Esophagus muscularis mucosa (tissue), 4 donors: ENCODE data around the gene FUCA1. TPM values are rescaled to one million over a fixed set of nuclear protein-coding genes. Genes with fewer than 3 reads are reported as not detected.
"Not testable (repeated sequence)": the region's sequence is repeated elsewhere in the genome, so short reads cannot be mapped to it uniquely, and the experiment has no call there.

ENCODE experiments used
- DNase-seq: peaks from one replicate; pipeline ENCODE4 v3.0.0-alpha.2; 2017; ENCODE audit errors: extremely low spot score
- H3K27ac ChIP-seq, 4 donors: fragments of 200-600 bp; sonication (generic); replicated peaks in 1 of 4; 1 replicate in 3 of 4; 2 replicates in 1 of 4; pipeline ENCODE4 v1.5.1; 2016 to 2019; ENCODE audit warnings: mild to moderate bottlenecking in 1 of 4
- H3K27me3 ChIP-seq, 4 donors: fragments of 200-600 bp; sonication (generic); one replicate each; pipeline versions ENCODE4 v1.5.1 to v1.6.0; 2016 to 2019
- H3K36me3 ChIP-seq, 4 donors: fragments of 200-600 bp; sonication (generic); one replicate each; pipeline ENCODE4 v1.5.1; 2016 to 2019
- H3K4me1 ChIP-seq, 4 donors: fragments of 200-600 bp; sonication (generic); one replicate each; pipeline ENCODE4 v1.5.1; 2016 to 2019
- H3K4me3 ChIP-seq, 4 donors: fragments of 200-600 bp; sonication (generic); 1 replicate in 2 of 4; 2 replicates in 2 of 4; pipeline ENCODE4 v1.5.1; 2016 to 2019; ENCODE audit warnings: mild to moderate bottlenecking in 4 of 4, moderate library complexity in 1 of 4
- H3K9me3 ChIP-seq, 4 donors: fragments of 200-600 bp; sonication (generic); 1 replicate in 3 of 4; 2 replicates in 1 of 4; pipeline ENCODE4 v1.5.1; 2016 to 2019
- CTCF ChIP-seq, 3 experiments: fragments of 200-600 bp in 2 of 3; fragments of 450-650 bp in 1 of 3; sonication (generic) in 2 of 3; IDR thresholded peaks; one replicate each; pipeline ENCODE4 v1.5.1; 2017 to 2019; ENCODE audit warnings: antibody characterized with exemption in 3 of 3, mild to moderate bottlenecking in 2 of 3, moderate library complexity in 1 of 3
- EP300 ChIP-seq: sonication (generic); formaldehyde crosslinking; IDR thresholded peaks from one replicate; pipeline ENCODE4 v1.6.1; 2017; ENCODE audit warnings: antibody characterized with exemption
- POLR2A ChIP-seq: fragments of 450-650 bp; IDR thresholded peaks from one replicate; pipeline ENCODE4 v1.6.1; 2017; ENCODE audit warnings: antibody characterized with exemption, moderate library complexity, mild to moderate bottlenecking, low read depth
- POLR2AphosphoS5 ChIP-seq, 2 donors: sonication (generic); formaldehyde crosslinking; IDR thresholded peaks; one replicate each; pipeline ENCODE4 v1.6.1; 2017; ENCODE audit warnings: antibody characterized with exemption in 2 of 2
- WGBS: methylation state at CpG from one replicate; pipeline ENCODE4 v1.1.5; 2018; 5-methylcytosine and 5-hydroxymethylcytosine counted together
- intact Hi-C: fragments of 100-400 bp; cut with DNase I; formaldehyde crosslinking; loops from one replicate; pipeline ENCODE4 v1.15.1; 2023
- total RNA-seq, 4 donors: library from RNA; depleted of rRNA; stranded (reverse); fragments of >200 nt; gene quantifications; one replicate each; pipeline versions ENCODE4 v1.1.0 to v1.2.1, GENCODE V29; 2016

Gene FUCA1
- total RNA-seq, 4 donors from 2014 or later: 20.0 to 25.9 (median 25.2) TPM

DNA sequence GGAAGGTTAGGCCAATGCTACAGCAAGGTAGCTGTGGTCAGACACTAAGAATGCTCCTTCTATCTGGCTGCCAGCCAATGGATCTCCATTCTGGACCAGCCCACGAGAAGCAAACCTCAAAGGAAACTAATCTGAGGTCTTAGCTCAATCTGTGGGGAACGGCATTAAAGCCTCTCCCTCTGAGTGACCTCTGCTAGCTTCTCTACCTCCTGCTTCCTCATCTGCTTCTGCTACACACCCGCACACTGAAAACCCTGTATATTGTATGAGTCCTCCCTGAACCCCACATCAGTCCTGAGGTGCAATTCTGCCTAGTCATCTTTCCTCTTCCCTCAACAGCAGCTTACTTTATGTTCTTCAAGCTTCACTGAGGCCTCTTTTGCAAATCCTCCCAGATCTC lies 60.6 kb downstream of the FUCA1 start:
- Histone ChIP-seq H3K27ac (no peak overlapping the region), H3K4me3 (no peak overlapping the region), H3K27me3 (no peaks in the 10 kb centered on the region), H3K36me3 (peaks cover 0 to 64% (median 44%) of the 10 kb centered on the region in 4 donors), H3K9me3 (no peaks in the 10 kb centered on the region), H3K4me1 (peaks cover 0 to 6% (median 3%) of the 10 kb centered on the region in 4 donors)
- no peak for DNase-seq
- WGBS: 66% methylated on average over 3 of the region's 3 CpGs
- intact Hi-C loops: no loop called here
- no peak for TF ChIP-seq EP300
- TF ChIP-seq POLR2A: no peak
- TF ChIP-seq CTCF (IDR thresholded peaks at IDR 0.05): no peak
- no peak for TF ChIP-seq POLR2AphosphoS5 (IDR thresholded peaks at IDR 0.05)

DNA sequence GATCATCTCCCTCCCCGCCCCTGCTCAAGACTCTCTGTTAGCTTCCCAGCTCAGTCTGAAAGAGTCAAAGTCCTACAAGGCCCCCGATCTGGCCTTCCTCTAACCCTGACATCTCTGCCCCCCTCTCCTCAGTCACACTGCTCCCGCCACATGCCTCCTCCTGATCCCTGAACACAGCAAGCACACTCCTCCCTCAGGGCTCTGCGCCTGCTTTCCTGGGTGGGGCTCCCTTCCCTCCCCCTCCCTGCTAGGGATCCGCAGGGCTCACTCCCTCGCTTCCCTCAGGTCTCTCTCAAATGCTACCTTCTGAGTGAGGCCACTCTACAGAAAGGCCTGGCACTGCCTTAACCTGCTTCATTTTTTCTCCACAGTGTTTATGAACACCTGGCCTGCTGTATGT lies 61.8 kb downstream of the FUCA1 start:
- 75% methylated on average over 6 of the region's 6 CpGs for WGBS
- H3K4me1 ChIP-seq: peaks cover 4 to 15% (median 11%) of the 10 kb centered on the region in 4 donors
- no peak for TF ChIP-seq POLR2AphosphoS5 (IDR thresholded peaks at IDR 0.05)
- TF ChIP-seq EP300: no peak
- no peak for TF ChIP-seq POLR2A
- TF ChIP-seq CTCF (IDR thresholded peaks at IDR 0.05): no peak

GRCh38 chr1:23805025-23805424 lies 63.1 kb downstream of the FUCA1 start:
- Histone ChIP-seq H3K36me3 (peaks cover 0 to 56% (median 32%) of the 10 kb centered on the region in 4 donors), H3K27ac (no peak overlapping the region), H3K9me3 (no peaks in the 10 kb centered on the region), H3K27me3 (no peaks in the 10 kb centered on the region), H3K4me3 (no peak overlapping the region), H3K4me1 (peaks cover 7 to 21% (median 15%) of the 10 kb centered on the region in 4 donors)
- TF ChIP-seq POLR2A (no peak), CTCF (IDR thresholded peaks at IDR 0.05) (no peak), EP300 (no peak), POLR2AphosphoS5 (IDR thresholded peaks at IDR 0.05) (no peak)
- intact Hi-C loops: no loop called here
- WGBS: 88% methylated on average over 2 of the region's 2 CpGs
- DNase-seq: no peak

More for the DNA sequence above, 61.8 kb downstream of the FUCA1 start:
- no peak overlapping the region for H3K4me3 ChIP-seq
- no peaks in the 10 kb centered on the region for H3K9me3 ChIP-seq
- intact Hi-C loops: no loop called here
- no peak for DNase-seq
- no peaks in the 10 kb centered on the region for H3K27me3 ChIP-seq
- no peak overlapping the region for H3K27ac ChIP-seq
- H3K36me3 ChIP-seq: peaks cover 0 to 58% (median 34%) of the 10 kb centered on the region in 4 donors

DNA sequence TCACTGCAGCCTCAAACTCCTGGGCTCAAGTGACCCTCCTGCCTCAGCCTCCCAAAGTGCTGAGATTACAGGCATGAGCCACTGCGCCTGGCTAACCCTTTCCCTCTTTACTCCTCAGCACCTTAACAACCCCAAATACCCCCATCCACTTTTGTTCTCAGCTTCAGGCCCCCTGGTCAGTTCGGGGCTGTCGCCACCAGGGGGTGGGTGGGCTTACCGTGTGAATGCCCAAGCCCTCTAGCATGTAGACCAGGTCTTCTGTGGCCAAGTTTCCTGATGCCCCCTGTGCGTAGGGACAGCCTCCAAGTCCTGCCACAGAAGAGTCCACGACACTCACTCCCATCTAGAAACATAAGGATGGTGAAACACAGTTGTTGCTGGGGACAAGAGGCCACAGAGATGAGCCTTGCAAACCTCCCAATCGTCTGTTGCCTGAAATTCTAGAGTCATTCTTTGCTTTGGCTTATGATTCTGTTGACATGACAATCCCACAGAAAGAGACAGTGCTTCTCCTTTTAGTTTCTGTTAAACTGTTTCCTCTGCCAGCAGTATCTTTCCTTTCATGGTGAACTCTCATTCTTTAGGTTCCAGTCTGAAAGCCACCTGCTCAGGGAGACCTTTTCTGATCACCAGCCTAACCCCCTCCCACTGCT lies 63.8 kb downstream of the FUCA1 start:
- intact Hi-C loops: no loop called here
- no peaks in the 10 kb centered on the region for H3K9me3 ChIP-seq
- H3K4me3 ChIP-seq: no peak overlapping the region
- no peak for DNase-seq
- no peaks in the 10 kb centered on the region for H3K27me3 ChIP-seq
- TF ChIP-seq POLR2A: no peak
- TF ChIP-seq CTCF (IDR thresholded peaks at IDR 0.05): peak in 1 of 3 experiments; percentile 8
- TF ChIP-seq EP300: no peak
- no peak for TF ChIP-seq POLR2AphosphoS5 (IDR thresholded peaks at IDR 0.05)
- peaks cover 0 to 56% (median 32%) of the 10 kb centered on the region in 4 donors for H3K36me3 ChIP-seq
- WGBS: 80% methylated on average over 7 of the region's 7 CpGs
- peaks cover 15 to 22% (median 19%) of the 10 kb centered on the region in 4 donors for H3K4me1 ChIP-seq
- no peak overlapping the region for H3K27ac ChIP-seq

- intact Hi-C loops: no loop called here
- WGBS: 91% methylated on average over 5 of the region's 5 CpGs
- Histone ChIP-seq H3K4me1 (peaks cover 21 to 28% (median 25%) of the 10 kb centered on the region in 4 donors), H3K4me3 (no peak overlapping the region), H3K9me3 (no peaks in the 10 kb centered on the region), H3K27me3 (no peaks in the 10 kb centered on the region), H3K36me3 (peaks cover 0 to 56% (median 33%) of the 10 kb centered on the region in 4 donors), H3K27ac (no peak overlapping the region)
- TF ChIP-seq EP300: no peak
- no peak for TF ChIP-seq POLR2AphosphoS5 (IDR thresholded peaks at IDR 0.05)
- no peak for TF ChIP-seq CTCF (IDR thresholded peaks at IDR 0.05)
- TF ChIP-seq POLR2A: no peak
- DNase-seq: no peak
Measured at GRCh38 chr1:23803674-23804073, 64.4 kb downstream of the FUCA1 start.

GRCh38 chr1:23802809-23803342 lies 65.2 kb downstream of the FUCA1 start:
- DNase-seq, H3K4me3 ChIP-seq, H3K27me3 ChIP-seq, intact Hi-C loops, H3K27ac ChIP-seq, H3K9me3 ChIP-seq: not testable (repeated sequence)
- WGBS: 84% methylated on average over 7 of the region's 7 CpGs
- peaks cover 0 to 58% (median 33%) of the 10 kb centered on the region in 4 donors for H3K36me3 ChIP-seq
- peaks cover 21 to 31% (median 26%) of the 10 kb centered on the region in 4 donors for H3K4me1 ChIP-seq
